Panc1 (cell line): ENCODE results near the gene FAM204A. TPM values are rescaled to one million over a fixed set of nuclear protein-coding genes. Genes with fewer than 3 reads are reported as not detected.

ENCODE experiments used
- ATAC-seq: fragments of 200-7000 bp; cut with Tn5 transposase; 2 replicates; pipeline ENCODE4 v1.9.1; 2020; ENCODE audit warnings: mild to moderate bottlenecking, moderate library complexity
- BruUV-seq: library from RNA; stranded (reverse); fragments of 400-500 nt; replicated peaks from 2 replicates; lab custom pipeline; 2021; lab: Mats Ljungman, UMichigan
- CTCF ChIA-PET: fragments of 300-600 bp; sonication (Branson Sonifier 250); formaldehyde crosslinking; loops from one replicate; lab custom pipeline; 2022; ENCODE audit warnings: antibody characterized with exemption; lab: Charles Lee
- POLR2A ChIA-PET: fragments of 300-600 bp; sonication (Branson Sonifier 250); formaldehyde crosslinking; loops from one replicate; lab custom pipeline; 2022; ENCODE audit warnings: antibody characterized with exemption; lab: Charles Lee
- DNase-seq: peaks from one replicate; pipeline ENCODE4 v3.0.0-alpha.2; 2010; ENCODE audit warnings: low read depth, low spot score
- H3K27ac ChIP-seq: 2 replicates; pipeline ENCODE4 v1.5.1; 2011; ENCODE audit warnings: mild to moderate bottlenecking, low read length, inconsistent platforms
- H3K27me3 ChIP-seq: fragments of 200-500 bp; sonication (Bioruptor generic); 2 replicates; pipeline ENCODE4 v1.6.0; 2014; ENCODE audit warnings: low read length, inconsistent platforms; ENCODE audit not compliant: control insufficient read depth, insufficient read depth
- H3K36me3 ChIP-seq: fragments of 200-500 bp; sonication (Bioruptor generic); 2 replicates; pipeline ENCODE4 v1.5.1; 2014; ENCODE audit warnings: inconsistent platforms, mild to moderate bottlenecking, low read length, moderate library complexity; ENCODE audit not compliant: control insufficient read depth, insufficient read depth
- H3K4me1 ChIP-seq: 2 replicates; pipeline ENCODE4 v1.5.1; 2011; ENCODE audit warnings: inconsistent platforms, mild to moderate bottlenecking, low read length, moderate library complexity; ENCODE audit not compliant: control insufficient read depth, insufficient read depth
- H3K4me3 ChIP-seq, 2 experiments: 2 replicates each; pipeline ENCODE4 v1.5.1; 2011 to 2012; ENCODE audit warnings: low read depth in 2 of 2, low read length in 2 of 2, mild to moderate bottlenecking in 2 of 2, inconsistent platforms in 1 of 2, moderate library complexity in 1 of 2
- H3K9me3 ChIP-seq: fragments of 200-500 bp; sonication (Bioruptor generic); 2 replicates; pipeline ENCODE4 v1.5.1; 2014; ENCODE audit warnings: low read depth, mild to moderate bottlenecking, inconsistent platforms, low read length, moderate library complexity; ENCODE audit not compliant: control insufficient read depth, insufficient read depth
- TCF7L2 ChIP-seq: IDR thresholded peaks from 2 replicates; pipeline ENCODE4 v1.6.1; 2011; ENCODE audit warnings: mild to moderate bottlenecking, low read depth, low read length, inconsistent platforms
- in situ Hi-C: cut with HindIII; loops from 2 replicates; pipeline ENCODE4 v1.10.0; 2016; ENCODE audit warnings: low sequenced_read_pairs, low pct_unique_long_range_greater_than_20kb
- intact Hi-C: fragments of 100-400 bp; cut with micrococcal nuclease; formaldehyde crosslinking; loops from one replicate; pipeline ENCODE4 v1.10.0; 2022; ENCODE audit not compliant: unreplicated experiment
- total RNA-seq: library from RNA; stranded (reverse); gene quantifications from one replicate; pipeline ENCODE4 v1.2.1, GENCODE V29; 2021; ENCODE audit not compliant: unreplicated experiment
- TF ChIP-seq, protein P1 (sequence below): fragments of 450-650 bp; IDR thresholded peaks from 2 replicates; pipeline ENCODE4 v1.5.1; 2017; ENCODE audit warnings: mild to moderate bottlenecking
- TF ChIP-seq, protein P2 (sequence below), 2 experiments: IDR thresholded peaks; 2 replicates each; pipeline ENCODE4 v1.6.1; 2011 to 2012; ENCODE audit warnings: low read depth in 2 of 2, control low read depth in 1 of 2, low read length in 1 of 2, mild to moderate bottlenecking in 1 of 2, moderate library complexity in 1 of 2; ENCODE audit not compliant: insufficient read depth in 1 of 2

Gene FAM204A
- total RNA-seq, 1 experiment from 2014 or later, result 69.1 TPM

DNA sequence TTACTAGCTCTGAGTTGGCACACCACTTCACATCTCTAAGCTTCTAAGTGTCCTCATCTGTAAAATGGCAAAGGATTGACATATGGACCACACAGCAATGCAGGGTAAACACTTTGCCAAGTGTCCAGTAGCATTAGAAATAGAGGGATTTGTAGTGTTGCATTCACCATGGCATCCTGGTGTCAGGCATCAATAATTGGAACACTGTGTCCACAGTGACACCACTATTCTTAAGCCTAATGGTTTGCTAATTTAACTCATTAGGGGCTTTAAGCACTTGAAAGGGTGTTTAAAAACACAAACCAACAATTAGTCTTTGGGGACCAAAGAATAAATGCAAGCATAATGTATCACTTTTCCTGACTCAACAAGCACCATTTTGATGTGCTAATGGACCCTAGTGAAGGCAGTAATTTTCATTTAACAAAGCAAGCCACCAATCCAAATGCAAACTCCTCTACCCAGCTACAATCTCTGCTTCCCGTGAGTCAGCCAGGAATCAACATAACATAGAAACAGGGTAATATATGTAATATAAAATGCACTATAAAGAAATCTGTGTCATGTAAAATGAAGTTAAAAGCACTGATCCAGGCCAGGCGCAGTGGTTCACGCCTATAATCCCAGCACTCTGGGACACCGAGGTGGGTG, 75.9 kb downstream of the FAM204A start:
- Histone ChIP-seq H3K36me3 (no peaks in the 10 kb centered on the region), H3K9me3 (no peaks in the 10 kb centered on the region), H3K4me3 (no peak overlapping the region), H3K4me1 (no peaks in the 10 kb centered on the region), H3K27ac (no peak overlapping the region), H3K27me3 (peaks cover 33% of the 10 kb centered on the region)
- no TSS peak for BruUV-seq
- CTCF ChIA-PET, result interaction anchor here (0.9 kb wide), 1 partner anchor 20 kb away, joined by 5 read pairs; no protein-coding TSS in a partner anchor
- intact Hi-C loops, result no loop called here
- no peak for DNase-seq
- ATAC-seq, result no peak
- no peak for TF ChIP-seq TCF7L2
- TF ChIP-seq, protein P1, sequence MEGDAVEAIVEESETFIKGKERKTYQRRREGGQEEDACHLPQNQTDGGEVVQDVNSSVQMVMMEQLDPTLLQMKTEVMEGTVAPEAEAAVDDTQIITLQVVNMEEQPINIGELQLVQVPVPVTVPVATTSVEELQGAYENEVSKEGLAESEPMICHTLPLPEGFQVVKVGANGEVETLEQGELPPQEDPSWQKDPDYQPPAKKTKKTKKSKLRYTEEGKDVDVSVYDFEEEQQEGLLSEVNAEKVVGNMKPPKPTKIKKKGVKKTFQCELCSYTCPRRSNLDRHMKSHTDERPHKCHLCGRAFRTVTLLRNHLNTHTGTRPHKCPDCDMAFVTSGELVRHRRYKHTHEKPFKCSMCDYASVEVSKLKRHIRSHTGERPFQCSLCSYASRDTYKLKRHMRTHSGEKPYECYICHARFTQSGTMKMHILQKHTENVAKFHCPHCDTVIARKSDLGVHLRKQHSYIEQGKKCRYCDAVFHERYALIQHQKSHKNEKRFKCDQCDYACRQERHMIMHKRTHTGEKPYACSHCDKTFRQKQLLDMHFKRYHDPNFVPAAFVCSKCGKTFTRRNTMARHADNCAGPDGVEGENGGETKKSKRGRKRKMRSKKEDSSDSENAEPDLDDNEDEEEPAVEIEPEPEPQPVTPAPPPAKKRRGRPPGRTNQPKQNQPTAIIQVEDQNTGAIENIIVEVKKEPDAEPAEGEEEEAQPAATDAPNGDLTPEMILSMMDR, result 0 out of 2 replicates have a peak, but pooled peaks have one; percentile 7
- in situ Hi-C loops, result no loop called here
- POLR2A ChIA-PET, result no interaction called here

DNA sequence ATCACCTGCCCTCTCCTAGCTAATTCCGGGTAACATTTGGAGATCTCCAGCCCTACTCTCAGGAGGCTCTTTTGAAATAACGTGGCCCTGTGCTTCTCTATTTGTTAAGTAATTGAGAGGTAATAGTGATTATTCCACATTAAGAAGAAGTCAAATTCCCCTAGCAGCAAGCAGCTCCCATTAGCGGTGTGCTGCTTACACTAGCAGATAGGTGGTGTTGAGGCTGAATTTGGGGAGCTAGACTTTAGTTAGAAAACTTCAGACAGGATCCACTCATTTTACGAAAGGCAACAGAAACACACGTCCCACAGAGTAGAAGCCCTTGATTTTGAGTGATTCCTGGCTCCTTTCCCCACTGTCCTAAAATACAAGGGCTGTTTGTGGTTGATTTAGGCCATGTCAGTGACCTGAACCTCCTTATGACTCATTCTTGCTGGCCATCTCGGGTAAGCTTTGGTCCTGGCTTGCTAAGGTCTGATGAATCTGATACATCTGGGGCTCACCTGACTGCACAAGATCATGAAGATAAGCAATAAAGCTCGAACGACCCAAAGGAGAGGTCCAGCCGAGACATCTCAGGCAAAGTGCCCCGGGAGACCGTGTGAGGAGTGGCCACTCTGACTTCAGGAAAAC, 77.2 kb downstream of the FAM204A start:
- ChIA-PET CTCF (interaction anchor here (0.6 kb wide), 1 partner anchor 21 kb away, joined by 3 read pairs; no protein-coding TSS in a partner anchor), POLR2A (interaction anchor here (0.5 kb wide), 1 partner anchor 442 kb away, joined by 10 read pairs; no protein-coding TSS in a partner anchor)
- ATAC-seq (no peak), DNase-seq (no peak)
- H3K36me3 ChIP-seq, result no peaks in the 10 kb centered on the region
- peaks cover 35% of the 10 kb centered on the region for H3K27me3 ChIP-seq
- in situ Hi-C loops (no loop called here), intact Hi-C loops (no loop called here)
- TF ChIP-seq, protein P1, result 0 out of 2 replicates have a peak, but pooled peaks have one; percentile 1
- TF ChIP-seq, protein P2, sequence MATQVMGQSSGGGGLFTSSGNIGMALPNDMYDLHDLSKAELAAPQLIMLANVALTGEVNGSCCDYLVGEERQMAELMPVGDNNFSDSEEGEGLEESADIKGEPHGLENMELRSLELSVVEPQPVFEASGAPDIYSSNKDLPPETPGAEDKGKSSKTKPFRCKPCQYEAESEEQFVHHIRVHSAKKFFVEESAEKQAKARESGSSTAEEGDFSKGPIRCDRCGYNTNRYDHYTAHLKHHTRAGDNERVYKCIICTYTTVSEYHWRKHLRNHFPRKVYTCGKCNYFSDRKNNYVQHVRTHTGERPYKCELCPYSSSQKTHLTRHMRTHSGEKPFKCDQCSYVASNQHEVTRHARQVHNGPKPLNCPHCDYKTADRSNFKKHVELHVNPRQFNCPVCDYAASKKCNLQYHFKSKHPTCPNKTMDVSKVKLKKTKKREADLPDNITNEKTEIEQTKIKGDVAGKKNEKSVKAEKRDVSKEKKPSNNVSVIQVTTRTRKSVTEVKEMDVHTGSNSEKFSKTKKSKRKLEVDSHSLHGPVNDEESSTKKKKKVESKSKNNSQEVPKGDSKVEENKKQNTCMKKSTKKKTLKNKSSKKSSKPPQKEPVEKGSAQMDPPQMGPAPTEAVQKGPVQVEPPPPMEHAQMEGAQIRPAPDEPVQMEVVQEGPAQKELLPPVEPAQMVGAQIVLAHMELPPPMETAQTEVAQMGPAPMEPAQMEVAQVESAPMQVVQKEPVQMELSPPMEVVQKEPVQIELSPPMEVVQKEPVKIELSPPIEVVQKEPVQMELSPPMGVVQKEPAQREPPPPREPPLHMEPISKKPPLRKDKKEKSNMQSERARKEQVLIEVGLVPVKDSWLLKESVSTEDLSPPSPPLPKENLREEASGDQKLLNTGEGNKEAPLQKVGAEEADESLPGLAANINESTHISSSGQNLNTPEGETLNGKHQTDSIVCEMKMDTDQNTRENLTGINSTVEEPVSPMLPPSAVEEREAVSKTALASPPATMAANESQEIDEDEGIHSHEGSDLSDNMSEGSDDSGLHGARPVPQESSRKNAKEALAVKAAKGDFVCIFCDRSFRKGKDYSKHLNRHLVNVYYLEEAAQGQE (IDR thresholded peaks at IDR 0.05; ENCODE audit: insufficient read depth in 1 of 2, low read depth in 2 of 2, low read length in 1 of 2), result no peak
- BruUV-seq, result no TSS peak
- H3K27ac ChIP-seq, result no peak overlapping the region
- no peak overlapping the region for H3K4me3 ChIP-seq
- no peaks in the 10 kb centered on the region for H3K9me3 ChIP-seq
- no peaks in the 10 kb centered on the region for H3K4me1 ChIP-seq
